Activated CD8-positive, alpha-beta T cell treated with anti-CD3 and anti-CD28 coated beads for 36 hours (primary cell): ENCODE data around the gene TRERF1. TPM values are rescaled to one million over a fixed set of nuclear protein-coding genes. Genes with fewer than 3 reads are reported as not detected.

Experiments
- ATAC-seq: fragments of 200-7000 bp; cut with Tn5 transposase; one replicate; pipeline ENCODE4 v1.10.0; 2021; ENCODE audit warnings: mild to moderate bottlenecking, moderate library complexity
- CTCF ChIA-PET: fragments of 350-600 bp; sonication (Branson Sonifier 250); formaldehyde crosslinking; loops from one replicate; lab custom pipeline; 2021; ENCODE audit warnings: antibody characterized with exemption; lab: Charles Lee
- POLR2A ChIA-PET: fragments of 350-600 bp; sonication (Branson Sonifier 250); formaldehyde crosslinking; loops from one replicate; lab custom pipeline; 2021; ENCODE audit warnings: antibody characterized with exemption; lab: Charles Lee
- DNase-seq: peaks from one replicate; pipeline ENCODE4 v3.0.0-alpha.2; 2020
- H3K27ac Mint-ChIP-seq: one replicate; pipeline ENCODE4 v1.8.0; 2021; ENCODE audit warnings: mild to moderate bottlenecking, mixed read lengths
- H3K27me3 Mint-ChIP-seq: one replicate; pipeline ENCODE4 v1.8.0; 2021; ENCODE audit warnings: mixed read lengths
- H3K36me3 Mint-ChIP-seq: one replicate; pipeline ENCODE4 v1.8.0; 2021; ENCODE audit warnings: low read depth, mixed read lengths
- H3K4me1 Mint-ChIP-seq: one replicate; pipeline ENCODE4 v1.8.0; 2021; ENCODE audit warnings: low read depth, mixed read lengths
- H3K4me3 Mint-ChIP-seq: one replicate; pipeline ENCODE4 v1.8.0; 2021; ENCODE audit warnings: mild to moderate bottlenecking, moderate library complexity, mixed read lengths
- H3K9me3 Mint-ChIP-seq: one replicate; pipeline ENCODE4 v1.8.0; 2021; ENCODE audit warnings: mixed read lengths
- intact Hi-C: fragments of 100-400 bp; cut with micrococcal nuclease; formaldehyde crosslinking; loops from one replicate; pipeline ENCODE4 v1.10.0; 2022
- total RNA-seq, 2 experiments: library from RNA; stranded (reverse); gene quantifications; one replicate each; pipeline ENCODE4 v1.2.3, GENCODE V29; 2021
- TF ChIP-seq, protein P1 (sequence below): fragments of 200-600 bp; IDR thresholded peaks from one replicate; pipeline ENCODE4 v1.8.0; 2022; ENCODE audit warnings: antibody characterized with exemption, mild to moderate bottlenecking

Gene TRERF1
- total RNA-seq, 2 experiments from 2014 or later = 6.5 to 6.9 TPM

- no peaks in the 10 kb centered on the region for H3K27me3 Mint-ChIP-seq
- ChIA-PET CTCF (interaction anchor here (1.1 to 1.2 kb wide), 3 partner anchors 9 to 74 kb away, joined by 3 read pairs; no protein-coding TSS in a partner anchor), POLR2A (interaction anchor here (1.5 kb wide), 1 partner anchor 33 kb away, joined by 4 read pairs; no protein-coding TSS in a partner anchor)
- DNase-seq = no peak
- peaks cover 2% of the 10 kb centered on the region for H3K36me3 Mint-ChIP-seq
- ATAC-seq = no peak
- H3K4me3 Mint-ChIP-seq = no peak overlapping the region
- peaks cover 42% of the 10 kb centered on the region for H3K4me1 Mint-ChIP-seq
- TF ChIP-seq, protein P1, sequence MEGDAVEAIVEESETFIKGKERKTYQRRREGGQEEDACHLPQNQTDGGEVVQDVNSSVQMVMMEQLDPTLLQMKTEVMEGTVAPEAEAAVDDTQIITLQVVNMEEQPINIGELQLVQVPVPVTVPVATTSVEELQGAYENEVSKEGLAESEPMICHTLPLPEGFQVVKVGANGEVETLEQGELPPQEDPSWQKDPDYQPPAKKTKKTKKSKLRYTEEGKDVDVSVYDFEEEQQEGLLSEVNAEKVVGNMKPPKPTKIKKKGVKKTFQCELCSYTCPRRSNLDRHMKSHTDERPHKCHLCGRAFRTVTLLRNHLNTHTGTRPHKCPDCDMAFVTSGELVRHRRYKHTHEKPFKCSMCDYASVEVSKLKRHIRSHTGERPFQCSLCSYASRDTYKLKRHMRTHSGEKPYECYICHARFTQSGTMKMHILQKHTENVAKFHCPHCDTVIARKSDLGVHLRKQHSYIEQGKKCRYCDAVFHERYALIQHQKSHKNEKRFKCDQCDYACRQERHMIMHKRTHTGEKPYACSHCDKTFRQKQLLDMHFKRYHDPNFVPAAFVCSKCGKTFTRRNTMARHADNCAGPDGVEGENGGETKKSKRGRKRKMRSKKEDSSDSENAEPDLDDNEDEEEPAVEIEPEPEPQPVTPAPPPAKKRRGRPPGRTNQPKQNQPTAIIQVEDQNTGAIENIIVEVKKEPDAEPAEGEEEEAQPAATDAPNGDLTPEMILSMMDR = no peak
- no peaks in the 10 kb centered on the region for H3K9me3 Mint-ChIP-seq
- no peak overlapping the region for H3K27ac Mint-ChIP-seq
- intact Hi-C loops = no loop called here
These were observed 115.8 kb downstream of the TRERF1 start for GRCh38 chr6:42335896-42336295.

DNA sequence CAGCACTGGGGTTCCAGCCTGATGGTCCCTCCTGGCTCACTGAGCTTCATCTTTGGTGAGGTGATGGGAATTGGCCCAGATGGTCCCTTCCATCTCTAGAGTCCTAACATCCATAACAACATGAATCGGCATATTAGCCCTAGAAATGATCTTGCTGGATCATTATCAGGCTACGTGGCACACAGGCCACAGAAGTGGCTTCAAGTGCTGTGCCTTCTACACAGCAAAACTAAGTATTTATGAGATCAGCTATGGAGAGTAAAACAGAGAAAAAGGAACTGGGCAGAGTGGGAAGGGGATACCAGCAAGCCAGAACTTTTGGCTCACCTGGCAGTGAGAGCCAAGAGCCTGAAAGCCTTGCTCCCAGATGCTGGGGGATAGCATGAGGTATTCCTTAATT, 116.9 kb downstream of the TRERF1 start:
- DNase-seq (no peak), ATAC-seq (no peak)
- Mint-ChIP-seq H3K9me3 (no peaks in the 10 kb centered on the region), H3K4me1 (peaks cover 33% of the 10 kb centered on the region), H3K4me3 (no peak overlapping the region), H3K27ac (no peak overlapping the region), H3K27me3 (no peaks in the 10 kb centered on the region), H3K36me3 (peaks cover 2% of the 10 kb centered on the region)
- intact Hi-C loops = no loop called here
- CTCF ChIA-PET = interaction anchor here (0.7 to 1.7 kb wide), 6 partner anchors 8 to 213 kb away, joined by 3 to 6 read pairs (median 3); no protein-coding TSS in a partner anchor
- TF ChIP-seq, protein P1 = no peak
- POLR2A ChIA-PET = interaction anchor here (3.0 kb wide), 1 partner anchor 19 kb away, joined by 8 read pairs; no protein-coding TSS in a partner anchor

GRCh38 chr6:42333612-42334011, 118.1 kb downstream of the TRERF1 start:
- CTCF ChIA-PET = interaction anchor here (1.1 to 1.8 kb wide), 5 partner anchors 12 to 214 kb away, joined by 3 to 6 read pairs (median 3); no protein-coding TSS in a partner anchor

DNA sequence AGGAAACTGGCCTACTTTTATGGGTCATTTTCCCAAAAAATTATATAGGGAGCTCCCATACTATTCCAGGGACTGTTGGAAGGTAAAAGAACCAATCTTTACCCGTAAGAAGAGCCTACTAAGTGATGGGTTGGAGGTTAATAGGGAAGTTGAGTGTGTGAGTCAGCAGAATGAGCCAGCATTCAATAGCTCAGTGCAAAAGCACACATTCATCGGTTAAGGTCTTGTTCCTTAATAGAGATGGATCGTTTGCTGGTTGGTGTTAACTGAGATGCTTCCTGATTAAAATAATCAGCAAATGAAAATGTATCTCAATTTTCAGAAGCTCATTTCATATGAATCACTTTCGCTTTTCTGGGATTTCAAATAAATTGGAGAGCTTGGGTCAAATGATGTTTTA, 118.8 kb downstream of the TRERF1 start:
- Mint-ChIP-seq H3K4me3 (no peak overlapping the region), H3K27ac (no peak overlapping the region), H3K27me3 (no peaks in the 10 kb centered on the region), H3K4me1 (peaks cover 18% of the 10 kb centered on the region), H3K9me3 (no peaks in the 10 kb centered on the region), H3K36me3 (no peaks in the 10 kb centered on the region)
- intact Hi-C loops = no loop called here
- TF ChIP-seq, protein P1 = no peak
- CTCF ChIA-PET = interaction anchor here (1.1 to 1.8 kb wide), 4 partner anchors 71 to 215 kb away, joined by 3 to 6 read pairs (median 4); no protein-coding TSS in a partner anchor
- POLR2A ChIA-PET = interaction anchor here (0.5 to 3.0 kb wide), 4 partner anchors 12 to 198 kb away, joined by 3 to 8 read pairs (median 3); no protein-coding TSS in a partner anchor
- no peak for ATAC-seq
- no peak for DNase-seq

More at GRCh38 chr6:42333612-42334011, 118.1 kb downstream of the TRERF1 start:
- no peak overlapping the region for H3K27ac Mint-ChIP-seq
- POLR2A ChIA-PET = interaction anchor here (0.9 to 3.0 kb wide), 2 partner anchors 13 to 18 kb away, joined by 3 to 8 read pairs; no protein-coding TSS in a partner anchor
- intact Hi-C loops = no loop called here
- DNase-seq (no peak), ATAC-seq (no peak)
- peaks cover 22% of the 10 kb centered on the region for H3K4me1 Mint-ChIP-seq
- TF ChIP-seq, protein P1 = no peak
- H3K4me3 Mint-ChIP-seq = no peak overlapping the region
- no peaks in the 10 kb centered on the region for H3K27me3 Mint-ChIP-seq
- no peaks in the 10 kb centered on the region for H3K36me3 Mint-ChIP-seq
- no peaks in the 10 kb centered on the region for H3K9me3 Mint-ChIP-seq

DNA sequence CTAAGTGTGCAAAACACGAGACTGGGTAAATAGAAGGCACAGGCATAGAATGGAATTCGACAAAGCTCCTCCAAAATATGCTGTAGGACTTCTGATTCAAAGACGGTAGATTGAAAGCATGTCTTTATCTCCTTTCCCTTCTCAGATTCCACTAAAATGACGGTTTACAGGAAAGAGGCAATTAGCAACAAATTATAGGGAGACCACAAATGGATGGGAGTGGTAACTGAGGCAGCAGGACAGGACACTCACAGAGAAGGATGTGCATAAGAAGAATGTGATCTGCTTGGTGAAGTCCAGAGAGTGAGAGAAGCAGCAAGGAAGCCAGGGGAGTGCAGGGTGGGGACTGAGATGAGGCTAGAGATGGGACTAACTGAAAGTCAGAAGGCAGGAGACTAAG, 120.7 kb downstream of the TRERF1 start:
- Mint-ChIP-seq H3K36me3 (peaks cover 1% of the 10 kb centered on the region), H3K4me3 (no peak overlapping the region), H3K27ac (no peak overlapping the region), H3K9me3 (no peaks in the 10 kb centered on the region), H3K27me3 (no peaks in the 10 kb centered on the region), H3K4me1 (peaks cover 22% of the 10 kb centered on the region)
- CTCF ChIA-PET = interaction anchor here (1.2 kb wide), 1 partner anchor 217 kb away, joined by 3 read pairs; no protein-coding TSS in a partner anchor
- intact Hi-C loops = no loop called here
- no peak for DNase-seq
- TF ChIP-seq, protein P1 = no peak
- no peak for ATAC-seq
- POLR2A ChIA-PET = interaction anchor here (1.1 to 1.3 kb wide), 2 partner anchors 59 to 123 kb away, joined by 3 to 5 read pairs; no protein-coding TSS in a partner anchor
